Muscle layer of duodenum (tissue), 2 donors: ENCODE data around the gene MASP2.

Source experiments
- H3K27ac ChIP-seq: one replicate; pipeline ENCODE4 v1.7.0; 2013; ENCODE audit warnings: mild to moderate bottlenecking, low read length
- H3K27me3 ChIP-seq: one replicate; pipeline ENCODE4 v1.7.0; 2013; ENCODE audit warnings: low read depth, mild to moderate bottlenecking, control low read depth, low read length
- H3K36me3 ChIP-seq, 2 donors: one replicate each; pipeline ENCODE4 v1.7.0; 2013; ENCODE audit warnings: low read length in 2 of 2, control low read depth in 1 of 2, mild to moderate bottlenecking in 1 of 2; ENCODE audit not compliant: insufficient read depth in 2 of 2, control insufficient read depth in 1 of 2
- H3K4me1 ChIP-seq, 2 donors: one replicate each; pipeline ENCODE4 v1.7.0; 2013; ENCODE audit warnings: low read length in 2 of 2, mild to moderate bottlenecking in 2 of 2, control low read depth in 1 of 2, moderate library complexity in 1 of 2; ENCODE audit not compliant: insufficient read depth in 2 of 2, control insufficient read depth in 1 of 2
- H3K4me3 ChIP-seq, 2 donors: one replicate each; pipeline ENCODE4 v1.7.0; 2013; ENCODE audit warnings: low read length in 2 of 2, low read depth in 1 of 2, mild to moderate bottlenecking in 1 of 2
- H3K9me3 ChIP-seq, 2 donors: one replicate each; pipeline ENCODE4 v1.7.0; 2013; ENCODE audit warnings: low read length in 2 of 2, control low read depth in 1 of 2, mild to moderate bottlenecking in 1 of 2; ENCODE audit not compliant: control insufficient read depth in 1 of 2
- donor health status: healthy.

The MASP2 gene

DNA sequence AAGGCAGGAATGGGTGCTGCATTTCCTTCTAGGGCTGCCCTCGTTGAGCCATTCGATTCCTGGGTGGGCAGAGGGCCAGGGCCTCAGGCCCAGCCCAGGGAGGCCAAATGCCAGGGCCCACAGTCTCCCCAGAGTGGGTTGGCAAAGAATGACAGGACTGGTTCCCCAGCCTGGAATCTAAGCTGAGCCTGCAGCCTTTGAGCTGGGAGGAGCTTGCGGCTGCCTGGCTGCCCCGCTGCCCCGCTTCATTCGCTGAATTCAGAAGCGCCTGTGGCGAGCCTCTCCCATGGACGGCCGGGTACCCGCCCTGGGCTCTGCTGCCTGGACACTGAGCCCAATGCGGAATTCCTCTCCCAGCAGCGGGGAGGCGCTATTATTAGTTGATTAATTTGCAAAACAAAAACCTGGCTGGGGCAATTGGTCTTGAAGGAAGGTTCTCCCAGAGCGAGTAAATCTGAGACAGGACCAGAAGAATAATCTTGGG lies 66.9 kb downstream of the MASP2 start:
- no peaks in the 10 kb centered on the region for H3K36me3 ChIP-seq
- H3K27ac ChIP-seq = peak overlapping the region; percentile 54
- no peaks in the 10 kb centered on the region for H3K27me3 ChIP-seq
- peak overlapping the region; percentile 15 to 44 for H3K4me3 ChIP-seq
- peaks cover 9 to 11% of the 10 kb centered on the region in 2 donors for H3K4me1 ChIP-seq
- H3K9me3 ChIP-seq = no peaks in the 10 kb centered on the region

DNA sequence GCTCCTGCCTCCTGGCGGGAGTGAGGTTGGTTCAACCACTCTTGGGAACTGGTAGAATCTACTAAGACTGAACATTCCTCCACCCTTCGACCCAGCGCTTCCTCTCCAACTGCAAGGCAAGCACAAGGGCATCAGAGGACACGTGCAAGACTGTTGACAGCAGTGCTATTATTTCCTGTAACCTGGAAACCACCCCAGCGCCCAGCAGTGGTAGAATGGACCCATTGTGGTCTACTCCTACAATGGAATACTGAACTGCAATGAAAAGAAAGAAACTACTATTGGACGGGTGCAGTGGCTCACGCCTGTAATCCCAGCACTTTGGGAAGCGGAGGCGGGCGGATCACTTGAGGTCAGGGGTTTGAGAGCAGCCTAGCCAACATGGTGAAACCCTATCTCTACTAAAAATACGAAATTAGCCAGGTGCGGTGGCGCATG lies 67.5 kb downstream of the MASP2 start:
- Histone ChIP-seq H3K27me3 (no peaks in the 10 kb centered on the region), H3K36me3 (no peaks in the 10 kb centered on the region), H3K4me3 (no peak overlapping the region), H3K9me3 (no peaks in the 10 kb centered on the region), H3K4me1 (peaks cover 9 to 13% of the 10 kb centered on the region in 2 donors), H3K27ac (no peak overlapping the region)

DNA sequence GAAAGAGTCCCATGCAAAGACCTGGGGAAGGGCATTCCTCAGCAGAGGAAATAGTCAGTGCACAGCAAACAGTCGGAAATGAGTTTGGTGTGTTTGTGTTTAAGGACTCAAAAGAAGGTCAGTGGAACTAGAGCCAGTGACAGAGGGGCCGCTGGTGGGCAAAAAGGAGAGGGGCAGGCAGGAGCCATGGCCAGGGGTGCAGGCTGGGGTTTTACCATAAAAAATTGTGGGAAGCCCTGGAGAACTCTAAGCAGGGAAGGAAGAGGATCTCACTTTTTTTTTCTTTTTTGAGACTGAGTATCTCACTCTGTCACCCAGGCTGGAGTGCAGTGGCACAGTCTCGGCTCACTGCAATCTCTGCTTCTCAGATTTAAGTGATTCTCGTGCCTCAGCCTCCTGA lies 68.3 kb downstream of the MASP2 start:
- H3K4me1 ChIP-seq = peaks cover 9 to 17% of the 10 kb centered on the region in 2 donors
- no peak overlapping the region for H3K27ac ChIP-seq
- no peaks in the 10 kb centered on the region for H3K27me3 ChIP-seq

More for the DNA sequence above, 68.3 kb downstream of the MASP2 start:
- no peaks in the 10 kb centered on the region for H3K36me3 ChIP-seq
- H3K4me3 ChIP-seq = no peak overlapping the region
- H3K9me3 ChIP-seq = no peaks in the 10 kb centered on the region
